Measurements from ENCODE around the gene COG5.
A peak's percentile ranks its signal among the peaks of the same experiment; 100 is the strongest.
"Not testable (repeated sequence)": the region's sequence is repeated elsewhere in the genome, so short reads cannot be mapped to it uniquely, and the experiment has no call there.

The COG5 gene

DNA sequence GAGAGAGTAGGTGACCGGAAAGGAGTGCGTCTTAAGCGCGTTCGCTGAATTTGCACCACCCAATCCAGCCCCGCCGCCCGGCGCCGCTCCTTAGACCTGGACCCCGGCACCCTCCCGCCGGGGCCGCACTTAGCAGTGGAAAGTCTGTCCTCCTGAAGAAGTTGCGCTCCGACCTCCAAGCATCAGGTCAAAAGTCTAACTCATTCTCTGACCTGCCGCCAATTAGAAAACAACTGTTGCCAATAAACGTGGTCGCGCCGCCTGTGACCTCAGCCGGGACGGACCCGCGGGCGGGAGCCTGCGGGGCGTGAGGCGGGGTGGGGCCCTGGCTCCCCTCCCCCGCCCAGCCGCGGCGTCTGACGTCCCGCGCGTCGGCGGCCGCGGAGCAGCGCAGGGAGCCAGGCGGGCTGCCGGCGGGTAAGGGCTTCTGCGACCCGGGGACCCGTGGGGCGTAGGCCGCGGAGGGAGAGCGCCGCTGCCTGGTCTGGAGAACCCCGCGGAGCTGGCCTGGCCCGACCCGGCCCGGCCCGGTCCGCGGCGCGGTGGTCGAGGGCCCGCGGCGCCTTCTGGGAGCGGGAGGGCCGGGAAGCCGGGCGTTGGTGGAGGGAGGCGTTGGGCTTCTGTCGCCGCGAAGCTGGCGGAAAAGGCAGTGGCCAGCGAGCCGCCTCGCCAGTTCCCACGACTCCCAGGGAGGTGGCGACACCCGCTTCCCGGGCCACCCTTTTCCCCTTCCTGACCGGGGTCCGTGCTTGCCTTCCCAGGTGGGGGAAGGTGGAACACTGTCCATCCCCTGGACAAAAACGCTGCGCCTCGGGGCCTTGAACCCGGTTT is 16.4 kb upstream of the COG5 start, which contains the start of gene BCAP29:
Gene BCAP29 (plus strand): TSS at position 362 of the 831 bp plus-strand sequence. CDS start 527 bp downstream, outside the sequence.
- DNase-seq: peak; percentile 71

- DNase-seq: no peak
These were observed 15.8 kb upstream of the COG5 start for GRCh38 chr7:107579554-107579884.

DNA sequence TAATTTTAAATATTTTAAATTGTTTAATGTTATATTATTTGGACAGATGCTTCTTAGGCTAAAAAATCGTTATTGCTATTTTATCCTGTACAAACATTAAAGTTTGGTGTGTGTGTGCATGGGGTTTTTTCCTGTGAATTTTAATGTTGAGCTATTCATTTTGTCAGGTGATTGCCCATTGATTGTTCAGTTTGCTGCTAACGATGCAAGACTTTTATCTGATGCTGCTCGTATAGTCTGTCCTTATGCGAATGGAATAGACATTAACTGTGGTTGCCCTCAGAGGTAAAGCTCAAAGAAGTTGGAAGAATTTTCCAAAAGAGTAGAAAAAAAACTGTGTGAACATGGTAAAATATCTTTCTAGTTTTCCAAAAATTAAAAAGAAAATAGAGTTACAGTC is 9.8 kb upstream of the COG5 start:
- DNase-seq: no peak

DNA sequence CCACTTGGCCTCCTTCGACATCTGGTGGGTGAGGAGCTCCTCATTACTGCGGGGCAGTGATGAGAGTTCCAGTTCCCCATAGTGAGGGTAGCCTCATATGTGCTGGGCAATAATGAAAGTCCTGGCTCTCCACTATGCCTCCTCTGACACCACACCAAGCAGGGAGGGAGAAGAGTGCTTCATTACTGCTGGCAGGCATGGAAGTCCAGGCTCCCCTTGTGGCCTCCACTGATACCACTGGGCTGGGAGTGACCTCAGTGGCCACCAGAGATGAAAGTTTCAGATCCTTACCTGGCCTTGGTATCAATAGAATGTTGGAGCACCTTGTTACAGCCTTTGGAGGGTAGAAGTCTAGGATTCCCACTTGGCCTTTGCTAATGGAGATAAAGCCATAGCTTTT is 6.6 kb upstream of the COG5 start:
- DNase-seq: no peak

GRCh38 chr7:107564553-107565298 is 1.0 kb upstream of the COG5 start:
- DNase-seq: no peak

DNA sequence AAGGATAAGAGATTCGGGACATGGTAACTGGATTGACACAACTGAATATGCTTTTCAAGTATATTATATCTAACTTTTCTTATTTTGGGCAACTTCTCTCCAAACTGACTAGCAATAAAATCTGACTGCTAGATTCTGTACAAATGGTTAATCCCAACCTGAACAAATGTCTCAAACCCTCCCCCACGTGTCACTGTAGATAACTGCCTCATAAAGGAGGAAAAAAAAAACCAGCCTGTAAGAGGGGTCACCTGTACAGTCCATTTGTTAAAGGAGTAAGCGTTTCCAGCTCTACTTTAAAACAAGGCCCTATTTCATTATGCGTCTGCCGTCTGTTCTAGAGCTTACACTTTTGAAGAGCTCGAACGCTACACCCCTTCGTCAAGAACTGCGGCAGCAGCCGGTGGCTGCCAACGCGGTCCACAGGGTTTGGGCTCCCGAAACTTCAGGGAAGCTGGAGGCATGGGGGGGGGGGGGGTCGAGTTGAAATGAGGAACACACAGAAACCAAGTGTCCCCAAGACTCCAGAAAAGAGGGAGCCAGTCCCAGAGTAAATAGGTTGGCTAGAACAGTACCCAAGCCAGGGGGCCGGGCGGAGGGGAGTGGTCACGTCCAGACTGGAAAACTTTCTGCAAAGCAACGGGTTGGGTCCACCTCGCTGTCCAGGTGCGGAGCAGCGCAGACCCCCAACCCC is 492 bp downstream of the COG5 start:
- DNase-seq: peak; percentile 13

DNA sequence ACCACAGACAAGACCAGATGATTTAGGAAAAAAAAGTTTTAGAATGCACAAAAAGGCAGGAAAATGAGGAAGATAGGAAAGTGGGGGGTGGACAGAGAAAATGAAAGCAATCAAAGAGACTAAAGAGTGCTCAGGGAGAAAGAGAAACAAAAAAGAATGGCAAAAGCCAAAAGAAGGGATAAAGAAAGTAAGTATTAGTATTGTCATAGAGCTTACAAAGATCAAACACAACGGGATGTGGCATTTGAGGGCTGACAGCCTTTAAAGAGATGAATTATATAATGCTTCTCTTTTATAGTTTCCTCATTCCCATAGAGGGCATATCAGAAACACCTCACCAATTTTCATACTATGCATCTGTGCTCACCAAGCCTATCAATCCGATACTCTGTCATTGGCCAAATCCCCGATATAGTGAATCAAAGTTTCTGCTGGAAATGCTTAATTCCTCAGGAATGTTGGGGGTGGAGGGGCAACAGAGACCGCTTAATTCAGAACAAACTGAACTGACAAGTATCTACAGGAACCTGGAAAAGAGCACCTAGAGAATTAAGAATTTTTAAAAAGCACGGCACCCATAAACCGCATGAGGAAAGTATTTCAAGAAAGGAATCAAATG is 2.7 kb downstream of the COG5 start:
- peak; percentile 75 for DNase-seq

DNA sequence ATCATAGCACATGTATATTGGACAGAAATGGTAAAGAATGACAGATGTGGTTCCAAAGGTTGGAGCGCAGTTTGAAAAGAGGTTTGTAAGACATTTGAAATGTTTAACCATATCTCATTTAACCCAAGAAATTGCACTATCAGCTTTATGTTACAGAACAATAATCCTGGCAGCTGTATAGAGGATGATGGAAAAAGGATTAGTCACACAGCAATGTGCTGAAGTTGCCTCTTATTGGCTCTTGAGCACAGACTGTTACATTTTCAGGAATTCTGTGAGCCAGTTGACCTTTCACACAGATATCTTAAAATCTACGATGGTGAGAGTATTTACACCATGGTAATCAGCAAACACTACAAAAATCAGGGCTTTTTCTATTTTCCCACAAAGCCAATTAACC is 3.9 kb downstream of the COG5 start:
- no peak for DNase-seq

DNA sequence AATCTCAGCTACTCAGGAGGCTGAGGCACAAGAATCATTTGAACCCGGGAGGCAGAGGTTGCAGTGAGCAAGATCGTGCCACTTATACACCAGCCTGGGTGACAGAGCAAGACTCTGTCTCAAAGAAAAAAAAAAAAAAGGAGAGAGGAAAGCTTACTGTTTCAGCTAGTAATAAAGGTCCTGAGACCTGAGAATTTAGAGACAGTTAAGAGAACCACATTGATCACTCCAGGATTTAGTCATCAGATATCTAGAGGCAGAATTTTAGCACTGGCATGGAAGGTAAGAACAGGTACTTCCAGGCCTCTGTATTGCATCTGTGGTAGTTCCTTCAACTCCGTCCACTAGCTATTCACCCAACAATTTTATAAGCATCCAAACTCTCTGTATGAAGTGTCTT is 7.8 kb downstream of the COG5 start:
- no peak for DNase-seq

DNA sequence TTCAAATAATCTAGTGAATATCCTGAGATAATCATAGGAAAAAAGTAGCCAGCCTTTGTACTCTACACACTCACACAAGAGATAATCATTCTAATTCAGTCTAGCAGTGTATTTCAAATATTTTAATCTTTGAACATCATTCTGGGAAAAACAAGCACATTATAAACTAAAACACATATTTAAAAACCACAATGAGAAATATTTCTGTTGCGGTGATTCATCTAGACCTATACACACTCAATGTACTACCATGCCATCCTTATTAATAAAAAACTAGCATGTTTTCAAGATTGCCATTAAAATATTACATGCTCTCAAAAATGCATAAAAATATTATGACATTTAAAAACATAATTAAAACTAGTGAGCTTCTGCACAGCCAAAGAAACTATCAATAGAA is 11.8 kb downstream of the COG5 start:
- no peak for DNase-seq

DNA sequence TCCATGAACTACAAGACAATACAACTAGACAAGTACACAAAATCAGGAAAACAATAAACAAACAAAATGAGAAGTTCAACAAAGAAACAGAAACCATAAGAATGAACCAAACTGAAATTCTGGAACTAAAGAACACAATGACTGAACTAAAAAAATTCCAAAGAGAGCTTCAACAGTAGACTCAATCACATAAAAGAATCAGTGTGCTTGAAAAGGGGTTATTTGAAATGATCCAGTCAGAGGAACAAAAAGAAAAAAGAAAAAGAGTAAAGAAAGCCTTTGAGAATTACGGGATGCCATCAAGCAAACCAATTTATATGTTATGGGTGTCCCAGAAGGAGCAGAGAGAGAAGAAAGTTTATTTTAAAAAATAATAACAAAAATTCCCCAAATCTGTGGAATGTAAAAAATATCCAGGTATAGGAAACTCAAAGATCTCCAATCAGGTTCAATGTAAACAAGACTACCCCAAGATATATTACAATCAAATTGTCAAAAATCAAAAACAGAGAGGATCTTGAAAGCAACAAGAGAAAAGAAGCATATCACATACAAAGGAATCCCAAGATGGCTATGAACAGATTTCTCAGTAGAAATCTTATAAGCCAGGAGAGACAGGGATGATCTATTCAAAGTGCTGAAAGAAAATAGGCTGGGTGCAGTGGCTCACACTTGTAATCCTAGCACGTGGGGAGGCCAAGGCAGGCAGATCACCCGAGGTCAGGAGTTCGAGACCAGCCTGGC is 18.7 kb downstream of the COG5 start:
- DNase-seq: no peak

DNA sequence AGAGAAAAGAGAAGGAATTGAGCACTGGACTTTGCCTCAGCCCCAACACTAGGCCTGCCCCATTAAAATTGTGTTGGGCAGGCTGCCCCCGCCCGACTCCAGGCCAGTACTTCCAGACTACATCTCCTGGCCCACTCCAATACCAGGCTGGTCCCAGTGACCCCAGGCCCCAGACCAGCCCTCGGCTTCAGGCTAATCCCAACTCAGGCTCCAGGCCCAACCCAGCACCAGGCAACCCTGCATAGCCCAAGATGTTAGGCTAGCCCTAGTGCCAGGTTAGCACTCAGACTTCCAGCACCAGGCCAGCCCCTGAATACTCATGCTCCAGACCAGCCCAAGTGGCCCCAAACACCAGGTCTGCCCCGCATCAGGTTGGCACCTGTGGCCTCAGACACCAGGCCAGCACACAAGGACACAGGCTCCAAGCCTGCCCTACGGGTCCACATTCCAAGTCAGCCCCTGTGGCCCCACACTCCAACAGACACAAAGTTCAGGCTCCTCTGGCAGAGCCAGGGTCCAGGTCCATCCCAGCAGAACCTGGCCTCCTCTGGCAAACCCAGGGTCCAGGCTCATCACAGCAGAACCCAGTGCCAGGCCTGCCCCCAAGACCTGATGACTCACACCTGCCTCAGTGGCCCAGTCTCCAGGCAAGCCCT is 20.3 kb downstream of the COG5 start:
- no peak for DNase-seq

- DNase-seq: no peak
These were observed 25.7 kb downstream of the COG5 start for GRCh38 chr7:107538001-107538400.

GRCh38 chr7:107537228-107537627 is 26.5 kb downstream of the COG5 start:
- not testable (repeated sequence) for DNase-seq

DNA sequence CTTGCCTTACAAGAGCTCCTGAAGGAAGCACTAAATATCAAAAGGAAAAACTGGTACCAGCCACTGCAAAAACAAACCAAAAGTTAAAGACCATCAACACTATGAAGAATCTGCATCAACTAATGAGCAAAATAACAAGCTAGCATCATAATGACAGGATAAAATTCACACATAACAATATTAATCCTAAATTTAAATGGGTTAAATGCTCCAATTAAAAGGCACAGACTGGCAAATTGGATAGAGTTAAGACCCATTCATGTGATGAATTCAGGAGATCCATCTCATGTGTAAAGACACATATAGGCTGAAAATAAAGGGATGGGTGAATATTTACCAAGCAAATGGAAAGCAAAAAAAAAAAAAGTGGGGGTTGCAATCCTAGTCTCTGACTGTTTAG is 29.6 kb downstream of the COG5 start:
- no peak for DNase-seq

DNA sequence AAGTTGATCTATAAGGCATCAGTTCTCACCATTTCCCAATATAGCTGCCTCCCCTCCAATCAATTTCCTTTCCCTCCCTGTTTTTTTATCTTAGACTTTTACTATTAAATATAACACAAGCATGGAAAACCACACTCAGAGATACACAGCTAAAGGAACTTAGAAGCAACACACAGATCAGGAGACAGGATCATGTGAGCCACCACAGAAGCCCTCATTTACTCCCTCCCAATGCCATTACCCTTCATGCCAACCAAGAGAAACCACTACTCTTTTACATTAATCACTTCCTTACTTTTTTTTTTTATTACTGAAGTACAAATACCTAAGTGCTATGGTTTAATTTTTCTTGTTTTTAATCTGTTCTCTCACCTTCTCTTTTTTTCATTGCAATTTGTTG is 33.0 kb downstream of the COG5 start:
- no peak for DNase-seq

DNA sequence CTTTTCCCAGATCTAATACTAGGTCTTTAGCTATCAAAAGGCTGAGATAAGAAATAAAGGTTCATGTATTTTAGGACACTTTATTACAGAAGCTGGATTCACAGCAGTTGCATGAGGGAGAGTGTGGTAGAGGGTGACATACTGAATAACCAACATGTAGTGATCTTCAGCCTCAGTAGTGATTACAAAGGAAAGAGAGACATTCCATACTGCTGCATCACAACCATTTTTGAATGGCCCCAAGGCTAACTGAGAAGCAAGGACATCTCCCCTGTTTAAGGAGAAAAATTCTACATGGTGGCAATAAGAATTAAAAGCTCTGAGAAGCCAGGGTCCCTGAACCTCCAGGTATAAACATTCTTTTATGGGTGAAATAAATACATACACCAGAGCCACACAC is 35.3 kb downstream of the COG5 start:
- no peak for DNase-seq

DNA sequence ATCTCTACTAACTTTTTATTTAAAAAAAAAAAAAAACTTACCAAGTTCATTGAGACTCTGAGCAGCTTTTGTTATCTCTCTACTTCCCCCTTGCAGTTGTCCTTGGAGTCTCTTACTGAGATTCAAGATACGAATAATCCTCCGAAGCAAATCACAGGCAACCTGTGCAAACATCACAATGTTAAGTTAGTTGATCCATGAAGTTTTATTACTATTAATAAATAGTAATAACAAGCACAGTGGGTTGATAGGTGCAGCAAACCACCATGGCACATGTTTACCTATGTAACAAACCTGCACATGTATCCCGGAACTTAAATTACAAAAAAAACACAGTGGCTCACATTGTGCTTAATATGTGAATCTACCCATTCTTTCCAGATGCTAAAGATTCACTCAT is 36.5 kb downstream of the COG5 start:
- DNase-seq: no peak

DNA sequence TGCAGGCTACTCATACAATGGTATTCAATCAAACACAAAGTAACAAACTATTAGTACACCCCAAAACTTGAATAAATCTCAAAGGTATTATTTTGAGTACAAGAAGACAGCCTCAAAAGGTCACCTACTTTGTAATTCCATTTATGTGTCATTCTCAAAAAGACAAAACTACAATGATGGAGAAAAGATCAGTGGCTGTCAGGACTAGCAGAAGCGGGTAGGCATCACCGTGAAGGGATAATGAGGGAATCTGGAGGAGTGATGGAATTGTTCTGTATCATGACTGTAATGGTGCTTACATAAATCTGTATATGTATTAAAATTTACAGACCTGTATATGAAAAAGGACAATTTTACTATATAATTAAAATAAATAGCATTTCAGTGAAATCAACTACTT is 37.0 kb downstream of the COG5 start:
- no peak for DNase-seq

GRCh38 chr7:107506674-107507339 is 56.9 kb downstream of the COG5 start:
- no peak for DNase-seq

GRCh38 chr7:107505997-107506673 is 57.6 kb downstream of the COG5 start:
- DNase-seq: no peak
